Right lung (tissue), 5 donors: ENCODE measurements around the gene CD300C. TPM values are rescaled to one million over a fixed set of nuclear protein-coding genes. Genes with fewer than 3 reads are reported as not detected.
"Not testable (repeated sequence)": the region's sequence is repeated elsewhere in the genome, so short reads cannot be mapped to it uniquely, and the experiment has no call there.

ENCODE experiments used
- DNase-seq, 2 donors: peaks; one replicate each; pipeline ENCODE4 v3.0.0-alpha.2; 2013
- polyA plus RNA-seq, 5 donors: library from polyadenylated mRNA; unstranded; fragments of 120-200 nt; gene quantifications; one replicate each; pipeline versions ENCODE4 v1.2.1 to v1.2.3, GENCODE V29; 2013; ENCODE audit warnings: inconsistent platforms in 1 of 5, low replicate concordance in 1 of 5; ENCODE audit not compliant: insufficient read length in 5 of 5, insufficient read depth in 1 of 5

Gene CD300C
- polyA plus RNA-seq, 5 donors = 0.23 to 1.1 (median 0.69) TPM

DNA sequence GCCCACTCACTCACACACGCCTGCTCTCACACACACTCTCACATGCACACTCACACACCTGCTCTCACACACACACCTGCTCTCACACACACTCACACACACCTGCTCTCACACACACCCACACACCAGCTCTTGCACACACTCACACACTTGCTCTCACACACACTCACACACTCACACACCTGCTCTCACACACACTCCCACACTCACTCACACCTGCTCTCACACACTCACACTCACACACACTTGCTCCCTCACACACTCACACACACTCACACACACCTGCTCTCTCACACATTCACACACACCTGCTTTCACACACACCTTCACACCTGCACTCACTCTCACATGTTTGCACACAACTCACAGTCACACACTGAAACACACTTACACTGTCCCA is 17.4 kb upstream of the CD300C start:
- DNase-seq = no peak

DNA sequence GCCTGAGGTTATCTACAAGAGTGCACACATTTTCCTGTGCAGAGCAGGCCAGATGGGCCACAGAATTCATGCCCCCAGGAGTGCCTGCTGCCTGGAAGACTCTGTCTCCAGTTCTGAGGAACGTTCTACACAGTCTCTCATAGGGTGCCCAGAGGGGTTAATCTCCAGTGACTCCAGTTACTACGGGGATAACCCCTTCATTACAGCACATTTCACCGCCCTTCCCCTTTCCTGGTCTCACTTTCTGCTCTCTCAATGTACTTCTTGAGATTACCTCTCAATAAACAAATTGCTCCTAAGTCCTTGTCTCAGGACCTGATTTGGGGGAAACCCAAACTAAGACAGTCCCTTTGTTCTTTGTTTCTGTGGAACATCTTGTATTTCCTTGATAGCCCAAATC is 15.7 kb upstream of the CD300C start:
- DNase-seq = no peak

DNA sequence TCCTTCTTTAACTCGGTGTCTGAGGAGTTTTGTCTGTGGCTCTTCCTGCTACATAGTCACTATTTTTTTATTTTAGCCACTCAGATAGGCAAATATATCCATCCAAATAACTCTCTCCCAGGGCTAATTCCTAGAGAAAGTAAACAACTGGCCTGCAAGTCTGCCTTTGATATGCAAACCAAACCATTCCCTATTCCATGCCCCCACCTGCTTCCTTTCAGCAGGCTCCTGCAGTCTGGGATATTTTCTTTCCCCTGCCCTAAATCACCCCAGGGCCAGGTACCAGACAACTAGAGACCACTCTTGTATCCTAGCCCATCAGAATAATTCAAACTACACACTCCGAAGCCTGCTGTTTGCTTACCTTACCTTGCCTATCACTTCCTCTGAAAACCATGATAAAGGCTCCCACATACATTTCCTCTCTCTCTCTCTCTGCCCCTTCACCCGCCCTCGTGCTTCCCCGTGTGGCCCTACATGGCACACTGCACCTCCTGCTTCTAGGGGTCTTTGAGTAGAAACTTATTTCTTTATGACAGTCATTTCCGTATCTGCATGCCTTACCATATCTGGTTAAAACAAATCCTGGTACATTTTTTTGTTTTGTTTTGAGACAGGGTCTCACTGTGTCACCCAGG is 13.1 kb upstream of the CD300C start:
- DNase-seq = no peak

DNA sequence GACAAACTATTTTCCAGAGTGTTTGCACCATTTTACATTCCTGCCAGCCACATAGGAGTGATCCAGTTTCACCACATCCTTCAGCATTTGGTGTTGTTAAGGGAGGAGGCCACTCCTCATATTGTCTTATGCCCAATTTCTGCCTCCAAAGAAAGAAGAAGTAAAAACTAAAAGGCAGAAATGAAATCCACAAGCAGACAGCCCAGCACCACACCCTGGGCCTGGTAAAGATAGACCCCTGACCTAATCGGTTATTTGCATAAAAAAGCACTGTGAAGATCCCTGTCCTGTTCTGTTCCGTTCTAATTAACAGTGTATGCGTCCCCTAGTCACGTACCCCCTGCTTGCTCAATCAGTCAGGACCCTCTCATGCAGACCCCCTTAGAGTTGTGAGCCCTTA is 12.5 kb upstream of the CD300C start:
- not testable (repeated sequence) for DNase-seq

DNA sequence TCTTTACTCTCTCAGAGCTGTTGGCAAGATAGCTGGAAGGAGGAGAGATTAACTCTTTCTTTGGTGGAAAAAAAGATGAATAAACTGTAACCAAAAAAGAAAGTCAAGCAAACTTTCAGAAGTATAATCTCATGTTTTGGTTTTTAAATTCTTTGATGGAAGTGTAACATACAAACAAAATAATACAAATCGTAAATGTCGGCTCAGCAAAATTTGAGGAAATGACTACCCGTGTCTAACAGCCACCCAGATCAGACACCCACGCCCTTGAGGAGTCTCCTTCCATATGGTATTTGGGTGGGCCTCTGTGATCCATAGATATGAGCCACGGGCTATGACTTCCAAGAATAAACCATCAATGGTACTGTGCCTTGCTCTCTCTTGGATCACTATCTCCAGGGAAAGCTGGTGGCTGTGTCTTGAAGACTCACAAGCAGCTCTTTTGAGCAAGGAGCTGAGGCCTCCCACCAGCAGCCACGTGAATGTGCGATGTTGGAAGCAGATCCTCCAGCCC is 9.6 kb upstream of the CD300C start:
- no peak for DNase-seq

DNA sequence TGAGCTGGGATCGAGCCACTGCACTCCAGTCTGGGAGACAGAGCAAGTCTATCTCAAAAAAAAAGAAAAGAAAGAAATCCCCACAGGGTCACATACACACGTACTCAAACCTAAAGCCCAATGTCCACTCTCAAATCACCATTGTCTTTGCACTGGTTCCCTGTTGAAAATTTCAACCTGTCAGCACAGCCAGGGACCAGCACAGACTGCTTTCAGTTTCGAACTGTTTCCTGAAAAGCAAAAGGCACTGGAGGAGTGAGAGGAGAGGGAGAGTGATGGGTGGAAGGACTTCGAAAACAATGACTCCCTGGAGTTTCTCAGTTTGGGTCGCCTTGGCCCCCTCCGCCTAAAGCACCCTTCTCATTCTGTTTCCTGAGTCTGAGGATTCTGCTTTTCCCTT is 9.0 kb upstream of the CD300C start:
- DNase-seq = no peak

DNA sequence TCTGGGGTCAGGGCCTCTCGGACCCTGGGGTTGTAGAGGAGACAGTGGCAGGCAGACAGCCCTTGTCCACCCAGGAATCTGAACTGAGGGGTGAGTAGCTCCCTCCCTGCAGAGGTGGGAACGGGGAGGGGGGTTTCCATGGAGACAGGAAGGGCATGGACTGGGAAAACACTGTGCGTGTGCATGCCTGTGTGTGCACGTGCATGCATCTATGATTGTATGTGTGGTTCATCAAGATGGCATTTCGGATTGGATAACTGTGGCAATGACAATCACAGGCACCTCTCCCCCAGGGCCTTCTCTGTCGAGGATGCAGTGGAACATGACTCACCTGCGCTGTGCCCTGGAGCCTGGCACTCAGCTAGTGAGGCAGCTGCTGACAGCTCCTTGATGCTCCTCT is 6.1 kb upstream of the CD300C start:
- DNase-seq = no peak

DNA sequence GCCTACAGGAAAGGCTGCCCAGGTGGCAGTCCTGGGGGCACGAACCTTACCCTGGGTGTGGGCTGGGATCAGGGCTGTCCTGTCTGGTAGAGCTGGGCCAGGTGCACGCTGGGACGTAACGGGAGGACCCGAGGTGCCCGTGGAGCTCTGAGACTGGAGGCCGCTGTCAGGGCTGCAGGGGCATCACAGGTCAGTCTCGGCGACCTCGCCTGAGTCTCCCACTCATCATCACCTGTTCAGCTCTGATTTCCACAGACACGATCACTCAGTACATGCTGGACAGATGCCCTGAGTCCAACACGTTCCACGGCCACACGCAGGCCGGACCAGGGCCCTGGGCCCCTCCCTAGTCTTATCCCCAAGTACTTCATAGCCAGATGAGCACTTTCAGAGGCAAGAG is 4.7 kb upstream of the CD300C start:
- DNase-seq = no peak

DNA sequence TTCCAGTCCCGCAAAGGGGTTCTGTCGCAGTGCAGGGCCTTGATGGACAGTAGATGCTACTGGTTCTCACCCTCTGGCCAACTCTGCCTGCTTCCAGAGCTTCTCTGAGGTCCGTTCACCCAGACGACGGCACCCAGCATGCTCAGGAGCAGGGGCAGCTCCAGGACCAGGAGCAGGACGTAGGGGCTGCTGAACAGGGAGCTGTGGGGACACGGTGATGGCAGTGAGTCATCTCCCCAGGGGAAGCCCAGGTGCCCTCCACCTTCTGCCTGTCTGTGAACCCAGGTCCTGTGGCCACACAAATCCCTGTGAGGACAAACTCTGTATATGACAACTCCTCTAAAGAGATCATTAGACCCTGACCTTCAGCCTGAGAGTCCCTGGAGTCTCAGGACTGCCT is 3.4 kb upstream of the CD300C start:
- DNase-seq = no peak

DNA sequence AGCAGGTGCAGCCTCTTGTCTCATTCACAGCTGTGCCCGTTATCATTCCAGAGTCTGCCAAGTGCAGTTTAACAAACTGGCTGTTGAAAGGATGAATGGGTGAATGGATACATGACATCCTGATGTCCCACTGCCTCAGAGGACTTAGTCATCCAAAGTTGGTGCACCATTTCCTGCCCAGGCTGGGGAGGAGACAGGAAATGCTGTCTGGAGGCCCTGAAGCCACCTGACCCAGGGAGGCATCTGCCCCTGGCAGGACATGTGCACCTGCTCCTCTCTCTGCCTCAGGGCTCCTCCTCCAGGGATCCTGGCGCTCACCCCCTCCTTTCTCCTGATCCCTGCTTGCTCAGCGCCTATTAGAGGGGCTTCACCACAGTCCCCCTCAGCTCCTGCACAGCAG is 1.8 kb upstream of the CD300C start:
- no peak for DNase-seq

DNA sequence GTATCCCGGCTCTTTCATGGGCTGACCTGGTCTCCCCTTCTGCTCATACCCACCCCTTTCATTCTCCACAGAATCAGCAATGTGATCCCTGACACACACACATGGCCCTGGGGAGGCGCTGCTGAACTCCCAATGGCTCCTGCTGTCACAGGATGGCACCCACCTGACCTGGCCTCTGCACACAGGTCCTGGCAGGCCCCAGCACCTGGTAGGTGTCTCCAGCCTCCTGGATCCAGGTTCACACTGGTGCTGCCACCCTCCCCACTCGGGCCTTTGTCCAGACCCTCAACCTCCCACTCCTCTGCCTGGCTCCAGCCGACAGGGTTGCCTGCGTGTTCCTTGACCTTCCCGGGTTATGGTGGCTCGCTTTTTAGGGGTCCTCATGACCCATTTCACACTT is 1.3 kb upstream of the CD300C start:
- no peak for DNase-seq

DNA sequence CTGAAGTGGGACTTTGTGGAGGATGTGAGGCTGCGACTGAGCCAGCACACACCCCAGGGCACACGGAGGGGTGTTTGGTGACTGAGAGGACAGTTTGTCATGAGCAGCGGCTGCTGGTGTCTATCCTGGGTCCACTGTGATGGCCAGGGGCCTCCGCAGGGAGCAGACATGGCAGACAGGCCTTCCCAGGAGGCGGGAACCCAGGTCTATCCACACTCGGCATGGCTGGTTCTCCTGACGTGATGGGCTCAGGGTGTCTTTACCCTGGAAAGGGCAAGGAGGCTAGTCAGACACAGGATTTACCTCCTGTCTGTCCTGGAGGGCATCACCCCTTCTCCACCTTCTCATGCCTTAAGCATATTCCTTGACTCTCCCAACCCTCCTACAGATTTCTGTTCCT is 671 bp upstream of the CD300C start:
- no peak for DNase-seq

DNA sequence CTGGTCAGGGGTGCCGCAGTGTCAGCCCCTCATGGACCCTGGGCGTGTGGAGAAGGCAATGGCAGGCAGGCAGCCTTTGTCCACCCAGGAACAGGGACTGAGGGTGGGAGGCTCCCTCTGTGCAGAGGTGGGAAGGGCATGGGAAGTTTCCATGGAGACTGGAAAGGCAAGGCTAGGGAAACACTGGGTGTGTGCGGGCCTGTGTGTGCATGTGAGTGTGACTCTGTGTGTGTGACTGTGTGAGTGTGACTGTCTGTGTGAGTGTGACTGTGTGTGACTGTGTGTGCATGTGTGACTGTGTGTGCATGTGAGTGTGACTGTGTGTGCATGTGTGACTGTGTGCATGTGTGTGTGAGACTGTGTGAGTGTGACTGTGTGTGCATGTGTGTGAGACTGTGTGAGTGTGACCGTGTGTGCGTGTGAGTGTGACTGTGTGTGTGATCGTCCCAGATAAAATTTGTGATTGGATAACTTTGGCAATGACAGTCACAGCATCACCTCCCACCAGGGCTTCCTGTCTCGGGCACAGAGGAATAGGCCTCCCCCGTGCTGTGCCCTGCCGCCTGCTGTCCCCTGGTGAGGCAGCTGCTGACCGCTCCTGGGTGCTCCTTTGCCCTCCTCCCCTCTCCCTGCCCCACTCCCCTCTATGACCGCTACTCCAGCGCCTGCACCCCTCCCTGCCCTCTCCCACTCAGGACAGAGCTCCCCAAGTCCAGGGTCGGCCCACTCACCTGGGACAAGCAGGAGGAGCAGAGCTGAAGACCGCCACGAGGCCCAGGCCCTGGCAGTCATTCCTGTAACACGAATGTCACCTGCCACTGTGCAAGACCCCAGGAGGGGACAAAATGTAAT is 698 bp downstream of the CD300C start:
- DNase-seq = no peak

DNA sequence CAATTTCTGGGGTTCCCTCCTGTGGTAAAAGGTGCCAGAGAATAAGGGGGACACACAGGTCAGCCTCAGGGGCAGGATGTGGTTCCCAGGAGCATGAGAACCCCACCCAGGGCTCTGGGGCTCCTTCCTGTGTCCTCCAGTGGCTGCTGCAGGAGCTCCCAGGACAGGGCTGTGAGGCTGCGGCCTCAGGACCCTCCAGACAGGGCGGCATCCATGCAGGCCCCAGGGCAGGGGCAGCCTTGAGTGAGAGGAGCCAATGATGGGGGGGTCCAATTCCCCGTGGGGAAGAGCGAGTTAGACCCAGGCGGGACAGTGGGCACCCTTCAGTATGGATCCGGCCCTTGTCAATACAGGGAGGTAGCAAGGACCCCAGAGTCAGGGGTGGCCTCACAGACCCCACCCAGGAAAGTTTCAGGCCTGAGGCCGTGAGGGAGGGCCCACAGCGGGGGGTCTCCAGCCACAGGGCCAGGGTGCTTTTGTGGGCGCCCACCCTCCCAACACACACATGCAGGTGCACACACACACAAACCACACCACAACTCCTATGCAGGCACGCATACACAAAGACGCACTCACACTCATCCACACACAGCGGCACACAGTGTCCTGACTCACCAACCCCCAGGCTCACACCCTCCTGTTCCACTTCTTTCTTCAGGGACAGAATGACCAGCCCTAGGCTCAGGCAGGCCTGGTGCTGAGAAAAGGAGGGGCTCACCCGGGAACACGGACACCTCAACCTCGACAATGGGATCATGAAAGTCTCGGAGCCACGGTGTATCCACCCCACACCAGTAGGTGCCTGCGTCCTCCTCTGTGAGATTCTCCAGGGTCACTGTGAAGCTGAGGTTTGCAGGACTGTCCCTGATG is 1.8 kb downstream of the CD300C start:
- no peak for DNase-seq

DNA sequence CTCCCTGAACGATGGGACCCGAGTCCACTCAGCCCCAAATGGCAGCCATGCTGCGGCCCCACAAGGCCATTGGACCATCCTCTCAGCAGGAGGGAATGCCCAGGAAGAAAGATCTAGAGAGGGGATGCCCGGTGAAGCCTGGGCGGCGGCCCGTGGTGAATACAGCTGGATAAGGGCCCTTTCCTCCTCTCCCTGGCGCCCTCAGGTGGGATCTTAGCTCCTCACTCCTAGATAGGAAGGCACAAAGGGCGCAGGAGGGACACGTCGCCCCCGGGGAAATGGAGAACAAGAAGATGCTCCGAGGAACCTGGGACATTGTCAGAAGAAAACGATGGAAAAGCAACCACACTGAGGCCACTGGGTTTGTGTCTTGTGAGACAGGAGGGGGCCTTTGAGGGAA is 2.5 kb downstream of the CD300C start:
- no peak for DNase-seq

DNA sequence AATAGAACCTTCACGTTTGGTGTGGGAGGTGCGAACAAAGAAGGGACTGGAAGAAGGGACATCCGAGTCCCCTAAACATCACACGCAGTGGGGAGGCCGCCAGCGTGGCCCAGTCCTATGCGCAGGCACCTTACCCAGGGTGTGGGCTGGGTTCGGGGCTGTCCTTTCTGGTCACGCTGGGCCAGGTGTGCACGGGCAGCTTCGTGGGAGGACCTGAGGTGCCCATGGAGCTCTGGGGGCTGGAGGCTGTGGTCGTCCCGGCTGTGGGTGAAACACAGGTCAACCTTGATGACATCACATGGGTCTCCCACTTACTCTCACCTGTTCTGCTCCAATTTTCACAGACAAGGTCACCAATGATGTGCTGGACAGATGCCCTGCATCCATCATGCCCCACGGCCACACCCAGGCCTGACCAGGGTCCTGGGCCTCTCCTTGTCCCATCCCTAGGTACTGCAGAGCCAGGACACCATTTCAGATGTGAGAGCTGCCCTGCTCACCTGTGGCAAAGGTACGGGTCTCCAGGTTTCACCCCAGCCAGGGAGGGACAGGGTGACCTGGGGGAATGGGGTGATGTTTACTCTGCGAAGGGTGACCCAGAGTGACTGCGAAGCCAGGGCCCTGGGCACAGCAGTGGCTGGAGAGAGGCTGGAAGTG is 3.1 kb downstream of the CD300C start:
- DNase-seq = no peak

DNA sequence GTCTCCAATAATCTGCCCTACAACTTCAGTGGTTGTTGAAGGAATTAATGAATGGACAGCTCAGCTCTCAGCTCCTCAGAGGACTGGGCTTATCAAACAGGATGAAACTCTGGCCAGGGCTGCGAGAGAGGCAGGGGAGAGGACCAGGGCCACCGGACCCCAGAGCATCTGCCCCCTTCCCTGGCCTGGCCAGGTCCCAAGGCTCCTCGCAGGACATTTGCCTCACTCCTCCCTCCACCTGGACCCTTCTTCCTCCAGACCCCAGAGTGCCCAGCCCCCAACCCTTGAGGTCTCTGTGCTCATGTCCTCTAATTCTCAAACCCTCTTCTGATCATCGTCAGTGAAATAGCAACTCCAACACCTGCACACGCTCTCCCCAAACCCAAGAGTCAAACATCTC is 3.7 kb downstream of the CD300C start:
- DNase-seq = no peak

DNA sequence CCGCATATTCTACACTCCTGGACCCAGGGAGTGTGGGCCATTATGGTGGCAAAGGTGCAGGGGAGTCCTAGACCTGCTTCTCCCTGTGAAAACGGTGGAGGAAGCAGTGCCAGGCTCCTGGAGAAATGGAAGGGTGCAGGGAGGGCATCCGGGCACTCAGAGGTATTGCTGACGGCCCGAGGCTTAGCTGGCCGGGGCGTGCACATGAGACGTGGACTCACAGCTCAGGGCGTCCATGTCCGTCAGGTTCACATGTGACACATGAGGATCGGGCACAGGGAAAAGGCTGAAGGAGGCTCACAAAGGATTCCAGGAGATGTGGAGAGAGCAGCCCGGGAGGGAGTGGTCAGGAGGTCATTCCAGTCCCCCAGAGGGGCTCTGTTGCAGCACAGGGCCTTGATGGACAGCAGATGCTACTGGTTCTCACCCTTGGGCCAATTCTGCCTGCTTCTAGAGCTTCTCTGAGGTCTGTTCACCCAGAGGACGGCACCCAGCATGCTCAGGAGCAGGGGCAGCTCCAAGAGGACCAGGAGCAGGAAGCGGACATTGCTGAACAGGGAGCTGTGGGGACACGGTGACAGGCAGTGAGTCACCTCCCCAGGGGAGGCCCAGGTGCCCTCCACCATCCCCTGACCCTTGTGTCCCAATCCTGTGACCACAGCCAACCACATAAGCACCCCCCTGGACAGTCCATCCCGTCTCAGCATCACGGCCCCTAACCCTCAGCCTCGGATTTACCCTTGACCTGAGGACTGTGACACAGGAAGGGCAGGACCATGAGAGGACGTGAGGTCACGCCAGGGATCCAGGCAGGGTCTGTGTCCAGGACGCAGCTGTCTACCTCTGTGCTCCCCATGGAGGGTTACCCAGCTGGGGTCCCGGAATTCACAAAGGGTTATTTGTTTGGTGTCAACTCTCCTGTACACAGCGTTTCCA is 4.5 kb downstream of the CD300C start:
- no peak for DNase-seq

DNA sequence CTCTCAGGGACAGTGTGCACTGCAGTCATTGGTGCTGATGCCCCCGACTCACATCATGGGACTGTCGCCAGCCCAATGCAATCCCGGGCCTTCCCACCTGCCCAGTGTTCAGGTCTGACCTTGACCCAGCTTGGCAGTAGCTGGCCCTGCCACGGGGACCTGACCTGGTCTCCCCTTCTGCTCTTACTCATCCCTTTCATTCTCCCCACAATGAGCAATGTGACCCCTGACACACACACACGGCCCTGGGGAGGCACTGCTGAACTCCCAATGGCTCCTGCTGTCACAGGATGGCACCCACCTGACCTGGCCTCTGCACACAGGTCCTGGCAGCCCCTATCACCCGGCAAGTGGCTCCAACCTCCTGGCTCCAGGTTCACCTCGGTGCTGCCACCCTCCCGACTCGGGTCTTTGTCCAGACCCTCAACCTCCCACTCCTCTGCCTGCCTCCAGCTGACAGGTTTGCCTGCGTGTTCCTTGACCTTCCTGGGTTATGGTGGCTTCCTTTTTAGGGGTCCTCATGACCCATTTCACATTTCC is 6.6 kb downstream of the CD300C start:
- DNase-seq = no peak

DNA sequence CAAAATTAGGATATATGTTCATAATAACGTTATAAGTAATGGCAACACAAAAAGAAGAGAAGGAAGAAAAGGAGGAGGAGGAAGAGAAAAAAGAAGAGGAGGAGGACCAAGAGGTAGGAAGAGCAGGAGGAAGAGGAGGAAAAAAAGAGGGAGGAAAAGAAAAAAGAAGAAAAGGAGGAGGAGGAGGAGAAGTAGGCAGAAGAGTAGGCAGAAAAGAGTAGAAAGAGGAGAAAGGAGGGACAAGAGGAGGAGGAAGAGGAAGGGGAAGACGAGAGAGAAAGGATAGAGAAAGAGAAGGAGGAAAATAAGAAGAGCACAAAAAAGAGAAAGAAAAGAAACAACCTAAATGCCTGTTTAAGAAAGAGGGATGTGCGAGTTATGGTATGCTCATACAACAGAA is 9.0 kb downstream of the CD300C start:
- no peak for DNase-seq
